Fibroblast of skin of left biceps (primary cell): ENCODE data around the gene MCRS1.
A peak's percentile ranks its signal among the peaks of the same experiment; 100 is the strongest.
"Not testable (repeated sequence)": the region's sequence is repeated elsewhere in the genome, so short reads cannot be mapped to it uniquely, and the experiment has no call there.

Source experiments
- DNase-seq, 2 experiments: peaks; one replicate each; pipeline ENCODE4 v3.0.0-alpha.2; 2013; ENCODE audit warnings: low read depth in 2 of 2

Gene MCRS1

GRCh38 chr12:49567611-49568441, at the start of gene MCRS1:
MCRS1 (minus strand) TSS chr12:49568142; CDS start chr12:49566731, 1,411 bp downstream.
- DNase-seq: peak; percentile 75 to 76

- no peak for DNase-seq
Measured at GRCh38 chr12:49616533-49617219, 48.7 kb upstream of the MCRS1 start.

GRCh38 chr12:49615725-49616124, 47.8 kb upstream of the MCRS1 start:
- peak in 1 of 2 experiments; percentile 7 for DNase-seq

- DNase-seq: no peak
Measured at GRCh38 chr12:49612210-49612609, 44.3 kb upstream of the MCRS1 start.

- DNase-seq: not testable (repeated sequence)
Measured at GRCh38 chr12:49610785-49611184, 42.8 kb upstream of the MCRS1 start.

- no peak for DNase-seq
Measured at GRCh38 chr12:49609875-49610154, 41.9 kb upstream of the MCRS1 start.

- no peak for DNase-seq
Measured at GRCh38 chr12:49609059-49609874, 41.3 kb upstream of the MCRS1 start.

- DNase-seq: not testable (repeated sequence)
Measured at GRCh38 chr12:49605539-49605938, 37.6 kb upstream of the MCRS1 start, which contains the start of gene FAM186B. FAM186B (minus strand) TSS chr12:49605639; CDS start chr12:49605477, 162 bp downstream.

GRCh38 chr12:49604856-49605255, 36.9 kb upstream of the MCRS1 start:
- DNase-seq: no peak

GRCh38 chr12:49603721-49604120, 35.8 kb upstream of the MCRS1 start:
- DNase-seq: no peak

- DNase-seq: no peak
Measured at GRCh38 chr12:49599961-49600360, 32.0 kb upstream of the MCRS1 start.

GRCh38 chr12:49598527-49598926, 30.6 kb upstream of the MCRS1 start:
- DNase-seq: no peak

- DNase-seq: no peak
Measured at GRCh38 chr12:49588721-49589516, 21.0 kb upstream of the MCRS1 start.

GRCh38 chr12:49588281-49588680, 20.3 kb upstream of the MCRS1 start:
- no peak for DNase-seq

- DNase-seq: no peak
Measured at GRCh38 chr12:49587174-49587908, 19.4 kb upstream of the MCRS1 start.

- no peak for DNase-seq
Measured at GRCh38 chr12:49585477-49586459, 17.8 kb upstream of the MCRS1 start.

- no peak for DNase-seq
Measured at GRCh38 chr12:49584591-49584990, 16.6 kb upstream of the MCRS1 start.

GRCh38 chr12:49583366-49584094, 15.6 kb upstream of the MCRS1 start:
- DNase-seq: no peak

- no peak for DNase-seq
Measured at GRCh38 chr12:49582850-49583249, 14.9 kb upstream of the MCRS1 start.
